ENCODE data around the gene DGKG.

DGKG gene

GRCh38 chr3:186149319-186149960 lies 212.6 kb downstream of the DGKG start:
- no peak for DNase-seq (ENCODE audit: low read depth, low spot score)

- no peak for DNase-seq (ENCODE audit: low read depth, low spot score)
Measured at GRCh38 chr3:186144257-186144656, 217.8 kb downstream of the DGKG start.

GRCh38 chr3:186143250-186143649 lies 218.8 kb downstream of the DGKG start:
- no peak for DNase-seq (ENCODE audit: low read depth, low spot score)

GRCh38 chr3:186142393-186142932 lies 219.6 kb downstream of the DGKG start:
- DNase-seq (ENCODE audit: low read depth, low spot score): no peak

GRCh38 chr3:186141790-186142189 lies 220.2 kb downstream of the DGKG start:
- DNase-seq (ENCODE audit: low read depth, low spot score): no peak

- no peak for DNase-seq (ENCODE audit: low read depth, low spot score)
Measured at GRCh38 chr3:186138272-186138981, 223.6 kb downstream of the DGKG start.

- no peak for DNase-seq (ENCODE audit: low read depth, low spot score)
Measured at GRCh38 chr3:186137051-186137685, 224.9 kb downstream of the DGKG start.

- no peak for DNase-seq (ENCODE audit: low read depth, low spot score)
Measured at GRCh38 chr3:186133980-186134379, 228.1 kb downstream of the DGKG start.

- DNase-seq (ENCODE audit: low read depth, low spot score): no peak
Measured at GRCh38 chr3:186132487-186132886, 229.5 kb downstream of the DGKG start.

- no peak for DNase-seq (ENCODE audit: low read depth, low spot score)
Measured at GRCh38 chr3:186129206-186129605, 232.8 kb downstream of the DGKG start.

GRCh38 chr3:186128158-186128557 lies 233.9 kb downstream of the DGKG start:
- DNase-seq (ENCODE audit: low read depth, low spot score): no peak

GRCh38 chr3:186127463-186127862 lies 234.6 kb downstream of the DGKG start:
- DNase-seq (ENCODE audit: low read depth, low spot score): no peak

GRCh38 chr3:186125118-186125517 lies 236.9 kb downstream of the DGKG start:
- no peak for DNase-seq (ENCODE audit: low read depth, low spot score)

- no peak for DNase-seq (ENCODE audit: low read depth, low spot score)
Measured at GRCh38 chr3:186124592-186124991, 237.4 kb downstream of the DGKG start.

GRCh38 chr3:186123012-186123411 lies 239.0 kb downstream of the DGKG start:
- DNase-seq (ENCODE audit: low read depth, low spot score): no peak

- DNase-seq (ENCODE audit: low read depth, low spot score): no peak
Measured at GRCh38 chr3:186121968-186122367, 240.1 kb downstream of the DGKG start.

GRCh38 chr3:186121278-186121677 lies 240.8 kb downstream of the DGKG start:
- no peak for DNase-seq (ENCODE audit: low read depth, low spot score)

- no peak for DNase-seq (ENCODE audit: low read depth, low spot score)
Measured at GRCh38 chr3:186119499-186119898, 242.5 kb downstream of the DGKG start.

GRCh38 chr3:186118692-186119091 lies 243.3 kb downstream of the DGKG start:
- DNase-seq (ENCODE audit: low read depth, low spot score): no peak

GRCh38 chr3:186117521-186118134 lies 244.4 kb downstream of the DGKG start:
- DNase-seq (ENCODE audit: low read depth, low spot score): no peak

- no peak for DNase-seq (ENCODE audit: low read depth, low spot score)
Measured at GRCh38 chr3:186115239-186115996, 246.6 kb downstream of the DGKG start.

Data from brain pericyte (primary cell).